HG03442 (cell line): Measurements from ENCODE around the gene TBC1D16.

ENCODE experiments used
- ATAC-seq: cut with Tn5 transposase; IDR thresholded peaks from one replicate; pipeline ENCODE4 v1.9.1; 2021; ENCODE audit warnings: mild to moderate bottlenecking, moderate library complexity; ENCODE audit not compliant: unreplicated experiment

TBC1D16 gene

GRCh38 chr17:79916991-79917901 lies 118.4 kb downstream of the TBC1D16 start:
- ATAC-seq, result no peak

- no peak for ATAC-seq
Measured at GRCh38 chr17:79916506-79916905, 119.2 kb downstream of the TBC1D16 start.

GRCh38 chr17:79915850-79916430 lies 119.7 kb downstream of the TBC1D16 start:
- ATAC-seq, result no peak

GRCh38 chr17:79914813-79915740 lies 120.6 kb downstream of the TBC1D16 start:
- ATAC-seq, result no peak

GRCh38 chr17:79913896-79914812 lies 121.5 kb downstream of the TBC1D16 start:
- ATAC-seq, result no peak

GRCh38 chr17:79913451-79913850 lies 122.2 kb downstream of the TBC1D16 start:
- ATAC-seq, result no peak

- ATAC-seq, result no peak
Measured at GRCh38 chr17:79912552-79913330, 122.9 kb downstream of the TBC1D16 start.

- ATAC-seq, result no peak
Measured at GRCh38 chr17:79911430-79912399, 124.0 kb downstream of the TBC1D16 start.

GRCh38 chr17:79910985-79911361 lies 124.7 kb downstream of the TBC1D16 start:
- no peak for ATAC-seq

GRCh38 chr17:79909121-79909520 lies 126.6 kb downstream of the TBC1D16 start:
- no peak for ATAC-seq

- no peak for ATAC-seq
Measured at GRCh38 chr17:79907850-79908249, 127.8 kb downstream of the TBC1D16 start.

GRCh38 chr17:79907217-79907715 lies 128.4 kb downstream of the TBC1D16 start:
- ATAC-seq, result no peak

GRCh38 chr17:79905832-79906231 lies 129.8 kb downstream of the TBC1D16 start:
- ATAC-seq, result no peak

- ATAC-seq, result no peak
Measured at GRCh38 chr17:79904865-79905264, 130.8 kb downstream of the TBC1D16 start.

- no peak for ATAC-seq
Measured at GRCh38 chr17:79902146-79902791, 133.4 kb downstream of the TBC1D16 start.

GRCh38 chr17:79901131-79901530 lies 134.5 kb downstream of the TBC1D16 start:
- ATAC-seq, result no peak

GRCh38 chr17:79899584-79899983 lies 136.1 kb downstream of the TBC1D16 start:
- no peak for ATAC-seq
